Measurements from ENCODE around the gene MINDY4. TPM values are rescaled to one million over a fixed set of nuclear protein-coding genes. Genes with fewer than 3 reads are reported as not detected.

MINDY4 gene
- total RNA-seq, 1 donor from 2014 or later: 3.8 TPM

DNA sequence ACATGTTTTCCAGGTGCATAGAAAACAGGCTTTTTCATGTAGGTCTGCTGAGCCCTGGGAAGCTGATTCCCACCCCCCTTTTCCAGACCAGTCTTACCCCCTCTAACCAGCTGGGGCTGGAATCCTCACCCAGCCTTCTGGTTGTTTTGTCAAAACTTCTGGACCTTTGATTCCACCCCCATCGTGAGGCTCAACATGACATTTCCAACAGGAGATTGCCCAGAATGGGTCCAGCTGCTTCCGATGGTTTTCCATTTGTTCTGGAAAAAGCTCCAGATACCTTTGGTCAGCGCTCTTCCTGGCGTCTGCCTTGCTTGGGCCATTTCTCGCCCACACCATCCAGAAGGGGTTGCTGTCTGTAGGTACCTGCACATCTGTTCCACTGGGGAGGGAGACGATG lies 41.5 kb downstream of the MINDY4 start:
- H3K27me3 ChIP-seq (ENCODE audit: low read depth): no peaks in the 10 kb centered on the region
- no peaks in the 10 kb centered on the region for H3K9me3 ChIP-seq (replicated peaks)
- H3K4me1 ChIP-seq: peaks cover 47% of the 10 kb centered on the region
- no peak for DNase-seq
- TF ChIP-seq CTCF (IDR thresholded peaks at IDR 0.05; ENCODE audit: borderline replicate concordance): no peak
- intact Hi-C loops (cut with micrococcal nuclease): loop anchor here (10.0 kb wide), 1 partner anchor 122 kb away; no protein-coding TSS in a partner anchor
- no peak overlapping the region for H3K27ac ChIP-seq (replicated peaks)
- H3K4me3 ChIP-seq: no peak overlapping the region
- no peaks in the 10 kb centered on the region for H3K36me3 ChIP-seq

- peak overlapping the region; percentile 88 for H3K27ac ChIP-seq (replicated peaks)
- no peak for TF ChIP-seq CTCF (IDR thresholded peaks at IDR 0.05; ENCODE audit: borderline replicate concordance)
- intact Hi-C loops (cut with micrococcal nuclease): loop anchor here (10.0 kb wide), 1 partner anchor 121 kb away; no protein-coding TSS in a partner anchor
Measured at GRCh38 chr7:30813466-30813865, 42.2 kb downstream of the MINDY4 start.

DNA sequence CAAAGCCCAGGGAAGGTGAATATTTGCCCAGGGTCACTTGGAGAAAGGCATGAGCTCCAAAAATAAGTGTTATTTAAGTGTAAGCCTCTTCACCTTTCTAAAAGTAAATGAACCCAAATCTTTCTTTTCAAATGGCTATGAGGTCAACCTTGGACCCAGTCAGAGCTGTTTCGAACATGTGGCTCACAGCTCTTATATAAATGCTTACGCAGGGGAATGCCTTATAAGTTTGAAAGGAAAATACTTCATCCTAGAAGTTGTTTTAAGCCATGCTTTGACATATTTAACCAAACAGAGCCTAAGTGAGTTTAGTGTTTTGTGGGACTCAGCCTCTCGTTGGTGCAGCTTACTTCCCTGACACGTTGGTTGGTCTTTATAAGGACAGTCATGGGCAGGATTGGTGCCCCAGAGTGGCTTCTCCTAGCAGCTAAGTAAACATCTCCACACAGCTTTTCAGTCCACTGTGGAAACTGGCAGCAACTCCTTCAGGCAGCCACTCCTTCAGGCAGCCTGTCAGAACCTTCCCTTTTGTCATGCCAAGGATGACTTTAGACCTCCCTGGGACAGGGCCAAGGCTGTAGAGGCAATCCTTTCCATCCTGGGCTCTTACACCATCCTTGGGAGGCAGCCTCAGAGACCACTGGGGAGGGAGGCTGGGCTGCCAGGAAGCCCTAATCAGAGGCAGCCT lies 43.6 kb downstream of the MINDY4 start:
- Histone ChIP-seq H3K4me1 (peaks cover 53% of the 10 kb centered on the region), H3K9me3 (replicated peaks) (no peaks in the 10 kb centered on the region), H3K4me3 (no peak overlapping the region), H3K27ac (replicated peaks) (peak overlapping the region; percentile 88), H3K27me3 (ENCODE audit: low read depth) (no peaks in the 10 kb centered on the region), H3K36me3 (no peaks in the 10 kb centered on the region)
- no peak for TF ChIP-seq CTCF (IDR thresholded peaks at IDR 0.05; ENCODE audit: borderline replicate concordance)
- intact Hi-C loops (cut with micrococcal nuclease): loop anchor here (10.0 kb wide), 1 partner anchor 120 kb away; no protein-coding TSS in a partner anchor
- peak; percentile 50 for DNase-seq

More at GRCh38 chr7:30813466-30813865, 42.2 kb downstream of the MINDY4 start:
- H3K36me3 ChIP-seq: no peaks in the 10 kb centered on the region
- H3K4me1 ChIP-seq: peaks cover 53% of the 10 kb centered on the region
- DNase-seq: peak; percentile 28
- H3K27me3 ChIP-seq (ENCODE audit: low read depth): no peaks in the 10 kb centered on the region
- no peaks in the 10 kb centered on the region for H3K9me3 ChIP-seq (replicated peaks)
- H3K4me3 ChIP-seq: no peak overlapping the region

- no peaks in the 10 kb centered on the region for H3K27me3 ChIP-seq (ENCODE audit: low read depth)
- intact Hi-C loops (cut with micrococcal nuclease): loop anchor here (10.0 kb wide), 1 partner anchor 119 kb away; no protein-coding TSS in a partner anchor
- no peak for DNase-seq
- no peaks in the 10 kb centered on the region for H3K9me3 ChIP-seq (replicated peaks)
- no peaks in the 10 kb centered on the region for H3K36me3 ChIP-seq
- H3K4me3 ChIP-seq: no peak overlapping the region
- H3K4me1 ChIP-seq: peaks cover 53% of the 10 kb centered on the region
- peak overlapping the region; percentile 88 for H3K27ac ChIP-seq (replicated peaks)
- TF ChIP-seq CTCF (IDR thresholded peaks at IDR 0.05; ENCODE audit: borderline replicate concordance): no peak
Measured at GRCh38 chr7:30815388-30815854, 44.2 kb downstream of the MINDY4 start.

GRCh38 chr7:30815951-30816644 lies 44.9 kb downstream of the MINDY4 start:
- no peaks in the 10 kb centered on the region for H3K9me3 ChIP-seq (replicated peaks)
- H3K36me3 ChIP-seq: no peaks in the 10 kb centered on the region
- intact Hi-C loops (cut with micrococcal nuclease): loop anchor here (10.0 kb wide), 1 partner anchor 119 kb away; no protein-coding TSS in a partner anchor
- peaks cover 56% of the 10 kb centered on the region for H3K4me1 ChIP-seq
- no peaks in the 10 kb centered on the region for H3K27me3 ChIP-seq (ENCODE audit: low read depth)
- H3K4me3 ChIP-seq: no peak overlapping the region
- H3K27ac ChIP-seq (replicated peaks): peak overlapping the region; percentile 88
- no peak for TF ChIP-seq CTCF (IDR thresholded peaks at IDR 0.05; ENCODE audit: borderline replicate concordance)
- peak; percentile 53 for DNase-seq
